Activated naive CD8-positive, alpha-beta T cell treated with anti-CD3 and anti-CD28 coated beads for 36 hours (primary cell): ENCODE measurements around the gene IL22. TPM values are rescaled to one million over a fixed set of nuclear protein-coding genes. Genes with fewer than 3 reads are reported as not detected.

Experiments
- DNase-seq: peaks from one replicate; pipeline ENCODE4 v3.0.0; 2021
- H3K27ac Mint-ChIP-seq: one replicate; pipeline ENCODE4 v1.8.0; 2022; ENCODE audit warnings: mild to moderate bottlenecking, moderate library complexity, mixed read lengths
- H3K27me3 Mint-ChIP-seq: one replicate; pipeline ENCODE4 v1.8.0; 2022; ENCODE audit warnings: mild to moderate bottlenecking, mixed read lengths
- H3K36me3 Mint-ChIP-seq: one replicate; pipeline ENCODE4 v1.8.0; 2021; ENCODE audit warnings: mild to moderate bottlenecking, mixed read lengths
- H3K4me1 Mint-ChIP-seq: one replicate; pipeline ENCODE4 v1.8.0; 2021; ENCODE audit warnings: mixed read lengths
- H3K4me3 Mint-ChIP-seq: one replicate; pipeline ENCODE4 v1.8.0; 2022; ENCODE audit warnings: mild to moderate bottlenecking, moderate library complexity, mixed read lengths
- H3K9me3 Mint-ChIP-seq: one replicate; pipeline ENCODE4 v1.8.0; 2022; ENCODE audit warnings: mixed read lengths
- total RNA-seq, 2 experiments: library from RNA; stranded (reverse); gene quantifications; one replicate each; pipeline ENCODE4 v1.2.3, GENCODE V29; 2021

Gene IL22
- total RNA-seq, 2 experiments from 2014 or later, result 0.31 to 0.64 TPM

DNA sequence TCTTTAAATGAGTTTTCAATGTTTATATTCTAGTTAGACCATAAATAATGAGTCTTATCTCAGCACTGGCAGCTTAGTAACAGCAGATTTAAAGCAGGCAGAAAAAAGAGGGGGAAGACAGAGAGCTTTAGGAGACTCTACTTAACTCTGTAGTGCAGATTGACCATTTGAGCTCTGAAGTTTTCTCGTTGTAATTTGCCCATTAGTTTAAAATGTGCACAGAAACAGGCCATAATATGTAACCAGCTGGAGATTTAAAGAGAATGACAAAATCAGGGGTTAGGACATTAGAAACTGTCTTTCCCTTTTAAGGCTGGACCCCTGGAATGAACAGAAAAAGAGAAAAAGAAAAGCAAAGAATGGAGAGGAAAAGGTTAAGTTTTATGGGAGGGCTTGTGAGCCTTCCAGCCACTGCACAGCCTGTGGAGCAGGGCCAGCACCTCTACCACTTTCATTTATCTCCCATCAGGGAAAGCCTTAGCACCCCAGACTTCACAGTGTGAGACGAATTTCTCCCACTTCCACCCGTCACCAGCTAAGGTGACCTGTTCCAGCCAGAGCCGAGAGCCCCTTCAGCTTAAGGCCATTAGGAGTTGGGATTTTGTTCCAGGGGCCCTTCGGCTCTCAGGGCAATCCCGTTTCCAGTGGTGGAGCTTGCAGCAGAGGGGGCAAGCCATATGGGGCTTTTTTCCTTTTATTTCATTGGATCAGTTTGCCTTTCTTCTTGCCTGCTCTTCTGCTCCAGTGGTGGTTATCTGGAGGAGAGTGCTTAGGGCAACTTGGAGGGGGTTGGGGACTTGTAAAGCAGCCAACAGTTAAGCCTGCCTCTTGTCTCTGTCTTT, 8.0 kb downstream of the IL22 start:
- H3K4me3 Mint-ChIP-seq, result no peak overlapping the region
- no peak for DNase-seq
- peaks cover 19% of the 10 kb centered on the region for H3K4me1 Mint-ChIP-seq
- H3K36me3 Mint-ChIP-seq, result peaks cover 7% of the 10 kb centered on the region
- no peak overlapping the region for H3K27ac Mint-ChIP-seq
- peaks cover 9% of the 10 kb centered on the region for H3K9me3 Mint-ChIP-seq
- peaks cover 8% of the 10 kb centered on the region for H3K27me3 Mint-ChIP-seq

DNA sequence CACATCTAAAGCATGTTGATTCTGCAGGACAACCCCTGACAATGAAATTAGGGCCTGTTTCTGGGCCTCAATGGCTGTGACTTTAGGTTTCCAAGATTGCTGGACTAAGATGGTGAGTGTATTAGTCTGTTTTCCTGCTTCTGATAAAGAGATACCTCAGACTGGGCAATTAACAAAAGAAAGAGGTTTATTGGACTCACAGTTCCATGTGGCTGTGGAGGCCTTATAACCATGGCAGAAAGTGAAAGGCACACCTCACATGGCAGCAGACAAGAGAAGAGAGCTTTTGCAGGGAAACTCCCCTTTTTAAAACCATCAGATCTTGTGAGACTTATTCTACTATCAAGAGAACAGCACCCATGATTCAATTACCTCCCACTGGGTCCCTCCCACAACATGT, 10.6 kb downstream of the IL22 start:
- peaks cover 13% of the 10 kb centered on the region for H3K36me3 Mint-ChIP-seq
- no peak overlapping the region for H3K4me3 Mint-ChIP-seq
- H3K4me1 Mint-ChIP-seq, result peaks cover 32% of the 10 kb centered on the region
- peaks cover 11% of the 10 kb centered on the region for H3K9me3 Mint-ChIP-seq
- peak overlapping the region; percentile 14 for H3K27ac Mint-ChIP-seq
- DNase-seq, result no peak
- no peaks in the 10 kb centered on the region for H3K27me3 Mint-ChIP-seq

DNA sequence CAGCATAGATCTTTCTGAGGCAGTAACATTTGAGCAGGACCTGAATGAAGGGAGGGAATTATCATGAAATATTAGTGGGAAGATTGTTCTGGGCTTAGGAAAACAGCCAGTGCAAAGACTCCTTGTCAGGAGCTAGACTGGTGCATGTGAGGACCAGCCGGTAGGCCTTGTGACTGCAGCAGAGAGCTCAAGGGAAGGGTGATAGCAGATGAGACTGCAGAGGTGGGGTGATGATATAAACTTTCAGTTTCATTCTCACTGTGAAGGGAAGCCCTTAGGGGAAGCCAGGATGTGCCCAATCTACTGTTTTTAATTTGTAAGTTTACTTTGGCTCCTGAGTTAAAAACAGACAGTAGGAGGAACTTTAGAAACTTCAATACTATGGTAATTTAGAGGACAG, 12.4 kb downstream of the IL22 start:
- Mint-ChIP-seq H3K4me1 (peaks cover 49% of the 10 kb centered on the region), H3K36me3 (peaks cover 14% of the 10 kb centered on the region), H3K9me3 (peaks cover 11% of the 10 kb centered on the region), H3K27me3 (no peaks in the 10 kb centered on the region), H3K4me3 (peak overlapping the region; percentile 42), H3K27ac (peak overlapping the region; percentile 91)
- peak; percentile 52 for DNase-seq

DNA sequence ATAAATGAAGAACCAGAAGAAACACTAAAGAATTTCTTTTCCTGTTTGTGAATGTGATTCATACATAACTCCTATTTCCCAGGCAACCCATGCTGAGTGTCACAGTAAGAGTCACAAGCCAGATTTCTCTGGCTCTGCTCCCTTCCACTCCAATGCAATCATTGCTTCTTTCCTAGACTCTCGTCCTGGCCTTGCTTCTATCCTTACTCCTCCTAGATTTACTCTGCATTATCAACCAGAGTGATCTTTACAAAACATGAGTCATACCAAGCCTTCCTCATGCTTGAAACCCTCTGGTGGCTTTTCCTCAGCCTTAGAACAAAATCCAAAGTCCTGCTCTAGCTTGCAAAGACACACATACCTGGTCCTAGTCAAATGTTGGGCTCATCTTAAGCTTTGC, 13.3 kb downstream of the IL22 start:
- H3K36me3 Mint-ChIP-seq, result peaks cover 17% of the 10 kb centered on the region
- H3K27me3 Mint-ChIP-seq, result no peaks in the 10 kb centered on the region
- peaks cover 51% of the 10 kb centered on the region for H3K4me1 Mint-ChIP-seq
- no peak overlapping the region for H3K4me3 Mint-ChIP-seq
- peak overlapping the region; percentile 91 for H3K27ac Mint-ChIP-seq
- H3K9me3 Mint-ChIP-seq, result peaks cover 11% of the 10 kb centered on the region
- DNase-seq, result no peak

DNA sequence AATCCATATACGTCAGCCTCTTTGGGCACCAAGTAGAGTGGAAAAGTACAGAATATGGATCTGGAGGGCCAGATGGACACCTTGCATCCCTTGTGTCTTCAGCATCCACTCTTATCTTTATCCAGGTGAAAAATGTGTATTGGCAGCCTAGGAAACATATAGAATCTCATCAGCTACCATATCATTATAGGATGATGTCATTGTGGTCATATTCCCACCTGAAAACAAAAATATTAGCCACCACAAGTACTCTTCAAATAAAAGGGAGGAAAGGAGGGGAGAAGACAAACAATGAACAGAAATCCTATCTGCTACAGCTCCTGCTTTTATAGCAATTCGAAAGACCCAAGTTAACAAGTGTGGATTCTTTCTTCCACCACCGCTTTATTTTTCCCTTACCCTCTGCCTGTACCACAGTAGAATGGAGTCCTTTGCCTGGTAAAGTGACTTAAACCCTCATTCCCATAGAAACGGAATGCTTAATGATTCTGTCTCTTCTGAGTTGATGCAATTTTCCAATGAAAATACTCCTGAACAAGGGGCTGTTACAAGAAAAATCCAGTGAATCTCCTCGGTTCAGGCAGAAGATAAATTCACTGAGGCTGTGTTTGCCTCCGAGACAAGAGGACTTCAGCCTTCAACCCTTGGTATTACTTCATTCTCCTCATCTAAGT, 14.0 kb downstream of the IL22 start:
- no peaks in the 10 kb centered on the region for H3K27me3 Mint-ChIP-seq
- peak overlapping the region; percentile 91 for H3K27ac Mint-ChIP-seq
- H3K4me3 Mint-ChIP-seq, result no peak overlapping the region
- no peak for DNase-seq
- H3K4me1 Mint-ChIP-seq, result peaks cover 55% of the 10 kb centered on the region
- peaks cover 17% of the 10 kb centered on the region for H3K36me3 Mint-ChIP-seq
- H3K9me3 Mint-ChIP-seq, result peaks cover 11% of the 10 kb centered on the region

DNA sequence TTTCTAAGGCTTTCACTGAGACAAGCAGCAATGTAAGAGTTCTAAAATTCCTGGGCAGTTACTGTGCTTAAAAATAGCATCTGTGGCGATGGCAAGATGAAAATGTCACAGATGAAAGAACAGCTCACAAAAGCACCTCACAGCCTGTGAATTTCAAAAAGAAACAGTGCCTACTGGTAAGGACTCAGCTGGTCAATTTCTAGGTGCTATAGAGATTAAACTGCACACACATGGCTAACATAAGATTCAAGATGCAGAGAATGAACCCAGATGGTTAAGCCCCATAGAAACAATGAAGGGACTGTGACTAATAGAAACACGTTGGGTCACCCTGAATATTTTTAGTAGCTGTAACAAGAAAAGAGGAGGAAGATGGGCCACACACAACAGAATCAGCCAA, 15.8 kb downstream of the IL22 start:
- Mint-ChIP-seq H3K27ac (no peak overlapping the region), H3K4me3 (no peak overlapping the region), H3K27me3 (no peaks in the 10 kb centered on the region), H3K36me3 (peaks cover 15% of the 10 kb centered on the region), H3K9me3 (peaks cover 9% of the 10 kb centered on the region), H3K4me1 (peaks cover 55% of the 10 kb centered on the region)
- DNase-seq, result no peak

DNA sequence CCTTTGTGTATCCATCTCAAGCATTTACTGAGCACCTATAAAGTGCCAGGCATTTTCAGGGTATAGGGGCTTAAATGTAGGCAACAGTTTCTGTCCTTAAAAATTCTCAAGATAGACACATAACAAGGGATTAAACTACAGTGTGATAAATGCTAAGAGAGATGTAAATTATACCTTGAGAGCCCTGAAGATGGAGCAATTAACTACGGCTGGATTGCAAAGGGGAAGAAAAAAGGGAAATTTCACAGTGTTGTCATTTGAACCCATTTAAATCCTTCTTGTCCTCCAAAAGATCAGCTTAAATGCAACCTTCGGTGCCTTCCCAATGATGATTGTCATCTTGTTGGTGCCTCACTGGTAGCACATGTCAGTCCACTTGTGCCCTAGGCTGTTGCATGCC, 16.3 kb downstream of the IL22 start:
- H3K4me3 Mint-ChIP-seq, result peak overlapping the region; percentile 68
- no peak for DNase-seq
- peak overlapping the region; percentile 86 for H3K27ac Mint-ChIP-seq
- H3K4me1 Mint-ChIP-seq, result peaks cover 54% of the 10 kb centered on the region
- H3K36me3 Mint-ChIP-seq, result peaks cover 10% of the 10 kb centered on the region
- H3K27me3 Mint-ChIP-seq, result no peaks in the 10 kb centered on the region
- H3K9me3 Mint-ChIP-seq, result peaks cover 5% of the 10 kb centered on the region

DNA sequence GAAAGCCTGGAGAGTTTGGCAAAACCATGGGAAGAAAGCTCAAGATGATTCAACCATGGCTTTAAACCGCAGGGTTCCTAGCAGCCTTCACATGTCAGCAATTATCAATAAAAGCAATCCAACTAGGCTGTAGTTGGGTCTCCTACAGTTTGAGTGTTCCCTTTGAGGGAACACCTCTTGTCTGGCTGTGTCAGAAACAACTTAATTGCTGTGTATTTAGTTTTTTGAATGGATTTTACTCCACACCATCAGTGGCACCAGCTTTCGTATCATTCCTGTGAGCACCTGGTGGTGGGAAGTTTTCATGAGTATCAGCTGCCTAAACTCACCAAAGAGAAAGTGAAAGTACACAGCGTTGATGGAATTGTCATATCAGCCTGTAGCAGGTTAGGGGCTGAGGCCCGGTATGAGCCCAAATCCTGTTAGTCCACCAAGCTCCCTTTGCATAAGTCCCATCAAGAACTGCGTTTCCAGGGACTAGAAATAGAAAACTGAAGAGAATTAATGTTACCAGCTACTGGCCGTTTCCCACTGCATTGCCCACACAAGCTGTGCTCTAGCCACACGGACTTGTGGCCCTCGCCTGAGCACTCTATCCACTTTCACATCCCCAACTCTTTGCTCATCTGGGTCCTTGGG, 16.9 kb downstream of the IL22 start:
- H3K4me1 Mint-ChIP-seq, result peaks cover 52% of the 10 kb centered on the region
- peak overlapping the region; percentile 68 for H3K4me3 Mint-ChIP-seq
- peak; percentile 37 for DNase-seq
- no peaks in the 10 kb centered on the region for H3K27me3 Mint-ChIP-seq
- H3K27ac Mint-ChIP-seq, result peak overlapping the region; percentile 86
- H3K9me3 Mint-ChIP-seq, result peaks cover 4% of the 10 kb centered on the region
- H3K36me3 Mint-ChIP-seq, result peaks cover 10% of the 10 kb centered on the region

DNA sequence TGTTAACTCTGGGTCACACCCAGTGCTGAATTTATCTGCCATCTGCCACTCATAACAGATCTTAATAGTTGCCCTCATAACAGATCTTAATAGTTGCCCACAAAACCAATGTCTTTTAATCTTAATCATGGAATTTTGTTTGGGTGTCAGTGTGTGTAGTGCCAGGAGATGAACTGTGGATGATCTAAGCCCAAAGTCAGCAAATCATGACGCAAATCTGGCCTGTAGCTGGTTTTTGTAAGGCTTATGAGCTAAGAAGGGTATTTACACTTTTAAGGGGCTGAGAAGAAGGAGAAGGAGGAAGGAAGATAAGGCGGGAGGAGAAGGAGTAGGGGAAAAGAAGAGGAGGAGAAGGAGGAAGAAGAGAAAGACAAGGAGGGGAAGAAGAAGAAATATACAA, 17.8 kb downstream of the IL22 start:
- DNase-seq, result no peak
- peak overlapping the region; percentile 40 for H3K27ac Mint-ChIP-seq
- peaks cover 2% of the 10 kb centered on the region for H3K9me3 Mint-ChIP-seq
- H3K27me3 Mint-ChIP-seq, result no peaks in the 10 kb centered on the region
- H3K36me3 Mint-ChIP-seq, result peaks cover 10% of the 10 kb centered on the region
- H3K4me1 Mint-ChIP-seq, result peaks cover 46% of the 10 kb centered on the region
- H3K4me3 Mint-ChIP-seq, result no peak overlapping the region

DNA sequence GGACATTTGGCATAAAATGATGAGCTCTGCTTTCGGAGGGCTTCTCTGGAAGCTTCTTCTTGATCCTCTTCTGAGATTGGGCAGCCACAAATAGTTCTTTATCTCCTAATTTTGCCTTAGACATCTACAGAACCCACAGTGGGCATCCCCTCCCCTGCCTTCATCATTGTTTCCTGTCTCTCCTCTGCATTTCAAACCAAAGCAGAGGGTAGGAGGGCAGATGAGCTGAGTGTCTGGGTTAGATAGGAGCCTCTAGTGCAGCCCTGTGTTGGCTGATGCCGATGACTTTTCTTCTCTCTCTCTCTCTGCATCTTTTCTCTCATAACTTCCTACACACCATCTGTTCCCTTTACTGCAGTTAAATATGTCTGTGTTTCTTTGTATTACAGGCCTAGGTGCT, 19.3 kb downstream of the IL22 start:
- Mint-ChIP-seq H3K4me1 (peaks cover 33% of the 10 kb centered on the region), H3K4me3 (no peak overlapping the region), H3K36me3 (peaks cover 6% of the 10 kb centered on the region), H3K27me3 (no peaks in the 10 kb centered on the region), H3K9me3 (peaks cover 2% of the 10 kb centered on the region), H3K27ac (no peak overlapping the region)
- DNase-seq, result no peak

DNA sequence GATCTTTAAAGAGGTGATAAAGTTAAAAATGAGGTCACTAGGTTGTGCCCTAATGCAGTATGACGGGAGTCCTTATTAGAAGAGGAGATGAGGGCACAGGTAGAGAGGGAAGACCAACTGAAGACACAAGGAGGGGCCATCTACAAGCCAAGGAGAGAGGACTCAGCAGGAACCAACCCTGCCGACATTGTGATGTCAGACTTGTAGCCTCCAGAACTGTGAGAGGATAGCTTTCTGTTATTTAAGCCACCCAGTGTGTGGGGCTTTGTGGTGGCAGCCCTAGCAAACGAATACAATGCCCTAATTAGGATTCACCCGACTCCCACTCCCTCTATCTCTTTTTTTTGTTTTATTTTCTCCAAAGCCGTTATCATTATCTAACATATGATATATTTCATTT, 19.9 kb downstream of the IL22 start:
- H3K36me3 Mint-ChIP-seq, result peaks cover 6% of the 10 kb centered on the region
- H3K4me3 Mint-ChIP-seq, result no peak overlapping the region
- no peaks in the 10 kb centered on the region for H3K27me3 Mint-ChIP-seq
- peaks cover 33% of the 10 kb centered on the region for H3K4me1 Mint-ChIP-seq
- no peak for DNase-seq
- peak overlapping the region; percentile 4 for H3K27ac Mint-ChIP-seq
- peaks cover 2% of the 10 kb centered on the region for H3K9me3 Mint-ChIP-seq

DNA sequence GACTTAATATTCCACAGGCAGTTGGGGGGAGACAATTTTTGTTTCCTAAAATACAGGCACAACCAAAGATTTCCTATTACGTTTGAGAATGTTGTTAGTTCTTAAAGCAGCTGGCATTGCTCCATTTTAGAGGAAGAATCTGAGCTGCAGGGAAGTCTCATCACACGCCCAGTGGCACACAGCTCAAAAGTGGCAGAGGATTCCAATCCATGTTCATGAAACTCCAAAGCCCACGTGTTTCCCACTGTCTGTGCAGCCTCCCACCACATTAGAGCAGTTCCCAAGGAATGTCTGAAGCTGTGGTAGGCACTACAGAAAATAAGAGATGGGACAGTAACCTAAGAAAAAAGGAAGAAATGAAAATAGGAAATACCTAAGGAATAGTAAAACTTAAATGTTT, 21.7 kb downstream of the IL22 start:
- peaks cover 2% of the 10 kb centered on the region for H3K27me3 Mint-ChIP-seq
- DNase-seq, result no peak
- H3K27ac Mint-ChIP-seq, result no peak overlapping the region
- H3K4me1 Mint-ChIP-seq, result peaks cover 20% of the 10 kb centered on the region
- H3K9me3 Mint-ChIP-seq, result no peaks in the 10 kb centered on the region
- H3K4me3 Mint-ChIP-seq, result no peak overlapping the region
- peaks cover 3% of the 10 kb centered on the region for H3K36me3 Mint-ChIP-seq

DNA sequence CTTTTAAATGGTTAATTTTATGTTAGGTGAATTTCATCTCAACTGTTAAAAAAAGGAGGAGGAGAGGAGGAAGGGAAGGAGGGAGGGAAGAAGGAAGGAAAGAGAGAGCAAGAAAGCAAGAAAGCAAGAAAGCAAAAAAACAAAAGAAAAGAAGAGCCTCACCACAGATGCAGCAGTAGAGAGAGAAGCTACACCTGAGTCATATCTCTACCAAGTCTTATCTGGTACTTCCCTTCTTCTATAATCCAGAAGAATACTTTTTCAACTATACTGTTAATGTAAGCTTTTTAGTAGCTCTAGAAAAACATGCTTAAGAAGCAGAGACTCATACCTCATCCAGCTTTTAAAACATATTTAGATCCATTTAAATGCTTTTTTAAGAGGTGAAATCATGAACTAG, 22.2 kb downstream of the IL22 start:
- DNase-seq, result no peak
- Mint-ChIP-seq H3K36me3 (peaks cover 3% of the 10 kb centered on the region), H3K4me1 (peaks cover 16% of the 10 kb centered on the region), H3K27ac (no peak overlapping the region), H3K9me3 (no peaks in the 10 kb centered on the region), H3K27me3 (peaks cover 3% of the 10 kb centered on the region), H3K4me3 (no peak overlapping the region)

DNA sequence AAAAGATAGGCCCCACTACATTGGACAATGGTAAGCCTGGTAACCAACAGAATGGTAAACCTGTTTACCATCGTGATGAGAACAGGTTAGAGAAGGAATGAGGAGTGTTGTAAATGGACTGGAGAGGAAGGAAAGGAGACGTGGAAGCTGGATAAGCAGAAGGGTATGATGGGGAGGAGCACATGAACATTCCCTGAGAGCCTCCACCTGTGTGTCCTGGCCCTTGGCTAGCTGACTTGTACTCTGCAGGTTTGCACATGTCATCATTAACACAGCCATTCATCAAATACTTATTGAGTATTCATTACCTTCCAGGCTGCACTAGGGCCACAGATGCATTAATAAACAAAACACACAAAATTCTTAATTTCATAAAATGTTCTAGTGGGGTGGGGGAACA, 23.4 kb downstream of the IL22 start:
- no peak overlapping the region for H3K27ac Mint-ChIP-seq
- no peak overlapping the region for H3K4me3 Mint-ChIP-seq
- no peak for DNase-seq
- H3K27me3 Mint-ChIP-seq, result peaks cover 7% of the 10 kb centered on the region
- H3K4me1 Mint-ChIP-seq, result peaks cover 12% of the 10 kb centered on the region
- H3K9me3 Mint-ChIP-seq, result no peaks in the 10 kb centered on the region
- H3K36me3 Mint-ChIP-seq, result no peaks in the 10 kb centered on the region

DNA sequence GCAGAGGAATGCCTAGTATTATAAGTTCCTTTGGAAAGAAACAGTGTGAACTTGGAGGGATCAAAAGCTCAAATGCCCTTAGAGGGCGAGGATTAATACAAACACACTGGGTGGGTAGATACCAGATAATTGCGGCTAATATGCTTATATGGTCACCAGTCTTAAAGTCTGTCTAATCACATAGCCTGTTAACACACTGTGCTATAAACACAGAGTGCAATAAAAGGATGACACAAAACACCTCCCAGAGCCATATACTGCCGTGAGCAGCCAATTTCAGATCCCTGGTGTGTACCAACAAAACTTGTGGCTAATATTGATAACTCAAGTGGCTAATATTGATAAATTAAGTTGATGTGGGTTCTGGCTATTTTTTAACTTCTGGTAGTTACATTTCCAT, 26.0 kb downstream of the IL22 start:
- H3K9me3 Mint-ChIP-seq, result no peaks in the 10 kb centered on the region
- no peak overlapping the region for H3K27ac Mint-ChIP-seq
- H3K27me3 Mint-ChIP-seq, result peaks cover 11% of the 10 kb centered on the region
- peaks cover 11% of the 10 kb centered on the region for H3K4me1 Mint-ChIP-seq
- DNase-seq, result no peak
- H3K4me3 Mint-ChIP-seq, result no peak overlapping the region
- H3K36me3 Mint-ChIP-seq, result no peaks in the 10 kb centered on the region
